Daoy (cell line): ENCODE measurements around the gene OTC. TPM values are rescaled to one million over a fixed set of nuclear protein-coding genes. Genes with fewer than 3 reads are reported as not detected.
A peak's percentile ranks its signal among the peaks of the same experiment; 100 is the strongest.

Source experiments
- DNase-seq: peaks from one replicate; pipeline ENCODE4 v3.0.0-alpha.2; 2015; ENCODE audit warnings: low read depth
- total RNA-seq: library from RNA; depleted of rRNA; stranded (reverse); fragments of >200 nt; shearing (Covaris generic); gene quantifications from 2 replicates; pipeline ENCODE4 v1.2.3, GENCODE V29; 2014

OTC gene
- total RNA-seq, 1 experiment from 2014 or later = not detected

DNA sequence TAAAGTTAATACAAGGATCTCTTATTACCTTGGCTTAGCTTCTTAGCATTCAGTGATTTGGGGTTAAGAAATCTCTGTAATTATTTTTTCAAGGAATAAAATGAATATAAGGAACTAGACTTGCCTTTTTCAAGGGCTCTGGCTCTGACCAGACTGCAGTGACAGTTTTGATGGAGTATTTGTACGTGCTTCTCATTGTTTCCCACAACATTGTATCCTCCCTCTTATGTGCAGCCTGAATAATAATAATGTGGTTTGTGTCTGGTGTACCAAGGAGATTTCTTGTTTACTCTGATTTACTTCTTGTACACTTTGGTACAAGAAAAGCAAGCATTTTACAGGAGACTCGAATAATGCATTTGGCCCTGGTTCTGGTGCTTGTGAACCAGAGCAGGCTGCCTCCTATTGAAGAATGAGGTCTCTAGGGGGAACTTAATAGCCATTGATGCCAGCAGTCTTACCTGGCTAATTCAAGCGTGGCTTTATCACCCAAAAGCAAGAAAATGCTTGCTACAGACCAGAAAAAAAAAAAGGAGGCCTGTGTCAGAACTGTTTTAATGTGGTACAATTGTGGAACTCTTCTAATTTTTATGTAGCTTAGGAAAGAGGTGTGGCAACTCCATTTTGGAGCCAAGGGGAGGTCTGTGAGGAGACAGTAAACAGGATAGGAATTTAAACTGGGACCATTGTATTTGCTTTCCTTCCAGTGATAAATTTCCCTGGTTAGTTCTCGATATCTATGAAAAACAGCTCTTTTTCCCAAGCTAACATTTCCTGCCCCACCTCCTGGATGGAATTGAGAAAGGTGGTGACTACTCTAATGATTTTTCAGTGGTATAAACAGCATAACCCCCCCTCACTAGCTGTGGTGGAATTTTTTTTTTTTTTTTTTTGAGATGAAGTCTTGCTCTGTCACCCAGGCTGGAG lies 5.6 kb downstream of the OTC start:
- no peak for DNase-seq

DNA sequence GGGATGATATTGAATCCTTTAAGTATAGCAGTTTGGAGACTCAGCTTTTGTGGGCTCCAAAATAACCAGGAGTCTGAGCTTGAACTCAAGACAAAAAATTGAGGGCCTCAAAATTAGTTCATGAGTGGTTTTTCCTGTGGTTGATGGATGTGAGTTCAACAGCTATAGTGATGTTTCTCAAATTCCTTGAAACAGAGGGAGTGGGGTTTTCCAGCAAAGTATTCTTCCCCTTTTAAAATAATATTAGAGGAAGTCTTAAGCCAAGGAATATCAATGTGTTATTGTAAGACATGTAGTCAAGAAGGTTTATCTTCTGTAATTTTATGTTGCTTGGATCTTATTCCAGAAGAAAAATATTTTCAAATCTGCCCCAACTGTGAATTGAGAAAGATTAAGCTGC lies 10.6 kb downstream of the OTC start:
- no peak for DNase-seq

DNA sequence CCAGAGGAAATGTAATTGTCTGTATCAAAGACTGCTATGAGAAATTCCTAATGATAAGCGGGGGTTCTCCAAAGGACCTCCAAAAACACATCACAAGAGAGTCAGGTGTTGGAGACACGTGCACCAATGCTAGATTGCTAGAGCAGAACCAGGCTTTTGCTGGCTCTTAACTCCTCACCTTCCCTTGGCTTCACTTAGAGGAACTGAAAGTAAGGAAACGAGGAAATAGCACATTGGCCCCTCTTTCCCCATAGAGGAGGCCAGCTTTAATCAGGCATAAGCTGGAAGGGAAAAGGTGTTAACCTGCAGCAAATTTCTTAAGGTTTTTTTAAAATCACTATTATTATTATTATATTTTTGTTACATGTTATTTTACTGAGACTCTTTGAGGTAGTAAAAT lies 13.6 kb downstream of the OTC start:
- DNase-seq = no peak

DNA sequence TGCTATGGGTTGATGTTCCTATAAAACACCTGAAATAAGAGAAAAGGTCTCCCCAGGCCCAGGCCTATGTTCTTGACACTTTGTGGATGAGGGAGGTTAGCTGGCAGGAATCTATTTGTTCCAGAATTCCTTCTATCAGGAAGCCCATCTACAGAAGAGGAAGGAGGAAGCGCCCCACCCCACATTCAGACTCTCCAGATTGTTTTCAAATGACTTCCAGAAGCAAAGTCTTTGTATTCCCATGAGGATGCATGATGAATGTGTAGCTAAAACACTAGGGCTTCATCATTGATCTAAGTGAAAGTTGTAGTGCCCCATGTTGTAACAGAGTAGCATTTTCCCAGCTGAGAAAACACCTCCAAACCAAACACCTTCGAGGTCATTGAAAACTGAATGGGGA lies 16.4 kb downstream of the OTC start:
- DNase-seq = no peak

DNA sequence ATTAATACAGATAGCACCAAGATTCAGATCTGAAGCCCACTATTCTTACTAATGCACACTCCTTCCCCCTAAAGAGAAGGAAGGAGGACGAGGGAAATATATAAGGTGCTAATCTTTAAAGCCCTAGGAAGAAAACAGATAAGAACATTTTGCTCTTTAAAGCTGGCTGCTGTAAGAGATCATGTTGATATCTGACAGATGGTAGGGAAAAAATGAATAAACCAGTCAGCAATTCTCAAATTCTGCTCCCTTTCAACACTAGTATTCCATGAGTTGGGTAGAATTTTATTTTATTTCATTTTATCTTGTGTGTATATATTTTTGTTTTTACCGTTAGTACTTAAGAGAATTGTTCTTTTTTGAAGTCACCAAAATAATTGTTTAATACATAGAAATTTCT lies 19.2 kb downstream of the OTC start:
- DNase-seq = no peak

DNA sequence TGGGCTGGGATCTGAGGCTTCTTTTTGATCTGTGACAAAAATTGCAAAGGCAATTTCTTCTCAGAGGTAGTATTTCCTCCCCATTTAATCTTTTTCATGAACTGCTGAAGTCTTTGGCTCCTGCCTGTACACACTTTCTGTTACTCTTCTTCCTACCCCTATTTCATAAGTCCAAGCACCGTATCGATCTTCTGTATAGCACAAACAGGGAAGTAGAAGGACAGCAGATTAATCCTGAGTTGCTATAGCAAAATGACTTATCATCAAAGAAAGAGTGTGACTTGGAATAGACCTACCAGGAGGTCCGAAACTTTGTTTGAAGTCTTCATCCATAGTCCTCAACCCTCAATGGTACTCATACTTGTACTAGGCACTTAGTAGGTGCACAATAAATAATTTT lies 22.0 kb downstream of the OTC start:
- no peak for DNase-seq

DNA sequence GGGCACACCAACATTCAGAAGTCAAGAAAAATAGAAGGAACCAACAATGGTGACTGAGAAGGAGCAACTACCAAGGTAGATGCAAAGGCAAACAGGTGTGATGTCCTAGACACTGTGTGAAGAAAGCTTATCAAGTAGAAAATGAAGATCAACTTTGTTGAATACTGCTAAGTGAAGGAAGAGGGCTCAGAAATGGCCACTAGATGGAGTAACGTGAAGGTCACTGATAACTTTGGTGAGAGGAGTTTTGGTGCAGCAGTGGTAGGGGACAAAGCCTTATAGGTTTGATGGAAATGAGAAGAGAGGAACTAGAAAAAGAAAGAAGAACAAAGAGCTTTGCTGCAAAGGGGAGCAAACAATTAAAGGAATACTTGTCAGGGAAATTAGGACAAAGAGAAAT lies 23.5 kb downstream of the OTC start:
- DNase-seq = peak; percentile 4

DNA sequence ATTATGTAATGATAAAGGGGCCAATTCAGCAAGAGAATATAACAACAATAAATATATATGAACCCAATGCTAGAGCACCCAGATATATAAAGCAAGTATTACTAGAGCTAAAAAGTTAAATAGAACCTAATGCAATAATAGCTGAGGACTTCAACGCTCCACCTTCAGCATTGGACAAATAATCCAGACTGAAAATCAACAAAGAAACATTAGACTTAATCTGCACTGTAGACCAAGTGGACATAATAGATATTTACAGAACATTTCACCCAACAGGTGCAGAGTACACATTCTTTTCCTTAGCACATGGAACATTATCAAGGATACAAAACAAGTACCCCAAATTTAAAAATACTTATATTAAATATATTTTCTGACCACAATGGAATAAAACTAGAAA lies 24.3 kb downstream of the OTC start:
- no peak for DNase-seq

DNA sequence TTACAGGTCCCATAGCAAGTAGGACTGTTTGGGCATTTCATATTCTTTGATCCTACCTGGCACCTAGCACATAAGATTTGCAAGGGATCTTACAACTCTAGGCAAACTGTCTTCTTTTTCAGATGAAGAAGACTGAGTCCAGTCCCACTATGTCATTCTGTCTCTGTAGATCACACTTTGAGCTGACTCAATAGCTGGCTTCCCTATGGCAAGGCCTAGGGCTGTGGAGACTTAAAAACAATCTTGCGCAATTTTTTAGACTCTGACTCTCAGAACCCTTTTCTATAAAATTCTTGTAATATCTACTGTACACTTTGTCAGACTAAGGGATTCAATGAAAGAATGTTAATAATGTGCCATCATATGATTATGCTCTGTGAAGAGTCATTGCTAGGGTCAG lies 26.7 kb downstream of the OTC start:
- no peak for DNase-seq

DNA sequence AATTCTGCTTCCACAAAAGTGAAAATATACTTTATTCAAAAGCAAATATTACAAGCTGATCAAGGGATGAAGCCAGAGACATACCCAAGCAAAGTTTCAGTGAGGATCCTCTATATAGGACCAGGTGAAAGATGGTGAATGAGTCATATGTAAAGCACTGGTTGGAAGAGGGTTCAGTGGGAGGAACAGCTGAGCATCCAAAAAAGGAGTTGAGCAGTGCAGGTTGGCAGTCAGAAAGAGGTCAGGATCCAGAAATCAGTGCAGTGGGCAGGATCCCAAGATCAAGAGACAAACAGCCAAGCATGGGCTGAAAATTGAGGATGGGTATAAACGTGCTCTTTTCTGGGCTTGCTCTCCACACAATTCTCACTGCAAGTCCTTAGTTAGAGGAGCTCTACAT lies 30.3 kb downstream of the OTC start:
- no peak for DNase-seq

DNA sequence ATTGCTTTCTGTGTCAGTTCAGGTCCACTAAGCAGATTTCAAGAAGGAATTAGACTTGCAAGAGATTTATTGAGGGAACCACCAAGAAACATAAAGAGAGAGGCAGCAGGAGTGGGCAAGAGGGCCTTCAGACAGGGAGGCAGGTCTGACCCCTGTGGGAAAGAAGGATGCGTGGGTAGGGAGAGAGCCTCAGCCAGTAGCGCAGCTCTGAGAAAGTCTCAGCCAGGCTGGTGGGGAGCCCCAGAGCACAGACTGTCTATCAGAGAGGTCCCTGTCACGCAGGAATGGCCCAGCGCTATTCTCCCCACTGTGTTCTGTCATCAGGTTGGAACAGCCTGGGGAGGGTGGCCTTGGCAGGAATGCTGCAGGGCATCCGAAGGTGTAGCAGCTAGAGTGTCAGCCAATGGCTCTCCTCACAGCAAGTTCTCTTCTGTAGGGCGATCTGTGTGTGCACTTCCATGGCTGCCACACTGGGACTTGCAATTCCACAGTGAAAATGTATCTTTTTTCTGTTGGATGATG lies 48.0 kb downstream of the OTC start:
- DNase-seq = no peak

DNA sequence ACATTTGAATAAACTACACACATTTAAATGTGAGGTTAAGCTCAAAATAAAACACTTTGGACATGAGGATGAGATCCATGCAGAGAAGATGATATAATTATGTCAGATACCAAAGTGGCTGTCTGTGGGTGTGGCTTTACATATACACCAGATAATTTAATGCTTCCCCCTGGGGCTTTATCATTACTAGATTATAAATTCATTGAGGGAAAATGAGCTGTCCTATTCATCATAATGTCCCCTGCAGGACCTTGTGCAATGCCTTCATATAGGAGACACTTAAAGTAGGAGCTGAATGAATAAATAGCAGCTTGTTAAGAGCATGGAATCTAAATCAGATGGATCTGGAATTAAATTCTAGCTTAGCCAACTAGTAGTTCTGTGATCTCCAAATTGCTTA lies 49.7 kb downstream of the OTC start:
- no peak for DNase-seq

DNA sequence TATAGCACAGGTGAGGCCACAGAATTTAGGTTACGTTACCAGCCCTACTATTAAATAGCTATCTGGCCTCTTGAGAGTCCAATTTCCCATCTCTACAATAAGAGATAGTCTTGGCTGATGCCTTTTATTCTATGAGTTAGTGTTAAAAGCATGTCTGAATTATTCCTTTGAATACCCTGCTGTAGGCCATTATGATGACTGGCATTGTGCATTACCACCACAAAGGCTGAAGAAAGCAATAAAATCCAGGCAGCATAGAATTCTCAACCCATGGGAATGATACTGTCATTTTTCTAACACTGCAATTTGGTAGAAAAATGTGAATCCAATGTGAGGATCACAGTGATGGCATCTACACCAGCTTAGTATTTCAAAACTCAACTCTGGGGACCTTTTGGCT lies 51.4 kb downstream of the OTC start:
- DNase-seq = no peak

DNA sequence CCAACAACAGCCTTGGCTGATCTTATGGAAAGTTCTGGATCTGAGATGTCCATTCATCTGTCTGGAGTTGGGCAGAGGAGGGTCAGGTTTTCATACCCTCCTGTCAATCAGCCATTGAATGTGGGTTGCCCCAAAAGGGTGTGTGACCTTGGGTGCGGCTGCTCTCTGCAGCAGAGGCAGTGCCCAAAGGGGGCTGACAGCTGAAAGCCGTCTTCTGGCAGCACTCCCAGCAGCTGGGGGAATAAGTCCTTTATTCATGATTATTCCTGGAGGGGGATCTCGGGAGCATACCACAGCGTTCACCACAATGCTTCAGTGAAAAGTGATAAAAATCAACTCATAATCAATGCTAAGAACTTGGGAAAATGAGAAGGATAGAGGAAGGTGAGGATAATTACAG lies 54.7 kb downstream of the OTC start:
- DNase-seq = no peak

DNA sequence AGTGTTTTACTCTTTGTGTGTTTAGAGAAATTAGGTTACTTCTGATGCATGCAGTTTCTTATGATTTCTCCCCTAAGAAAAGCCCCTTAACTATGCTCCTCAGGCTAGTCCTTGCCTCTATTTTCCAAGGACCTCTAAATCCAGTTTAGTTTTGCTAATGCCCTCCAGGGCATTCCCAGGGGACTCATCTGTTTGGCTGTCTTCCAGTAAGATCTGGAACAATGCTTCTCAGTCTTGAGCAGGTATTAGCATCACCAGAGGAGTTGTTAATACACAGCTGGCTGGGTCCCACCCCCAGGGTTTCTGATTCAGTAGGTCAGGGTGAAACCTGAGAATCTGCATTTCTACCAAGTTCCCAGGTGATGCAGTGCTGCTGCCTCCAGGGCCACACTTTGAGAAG lies 56.9 kb downstream of the OTC start:
- no peak for DNase-seq

DNA sequence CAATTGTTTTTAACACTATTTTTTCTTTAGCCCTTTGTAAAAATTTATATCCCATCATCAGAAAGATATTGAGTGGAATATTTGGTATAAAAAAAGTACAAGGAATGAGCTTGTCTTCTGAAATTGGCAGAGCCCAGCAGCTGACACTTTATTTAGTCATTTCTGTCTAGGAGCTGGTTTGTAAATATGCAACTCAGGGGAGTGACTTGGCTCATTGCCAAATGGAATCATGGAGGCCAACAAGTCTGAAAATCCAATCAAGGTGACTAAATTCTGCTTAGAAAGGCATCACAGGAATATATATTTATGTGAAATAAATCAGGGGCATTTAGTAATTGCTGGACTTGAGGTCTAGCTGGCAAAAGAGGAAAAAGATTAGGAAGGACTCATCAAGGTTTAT lies 74.4 kb downstream of the OTC start:
- DNase-seq = peak; percentile 9

DNA sequence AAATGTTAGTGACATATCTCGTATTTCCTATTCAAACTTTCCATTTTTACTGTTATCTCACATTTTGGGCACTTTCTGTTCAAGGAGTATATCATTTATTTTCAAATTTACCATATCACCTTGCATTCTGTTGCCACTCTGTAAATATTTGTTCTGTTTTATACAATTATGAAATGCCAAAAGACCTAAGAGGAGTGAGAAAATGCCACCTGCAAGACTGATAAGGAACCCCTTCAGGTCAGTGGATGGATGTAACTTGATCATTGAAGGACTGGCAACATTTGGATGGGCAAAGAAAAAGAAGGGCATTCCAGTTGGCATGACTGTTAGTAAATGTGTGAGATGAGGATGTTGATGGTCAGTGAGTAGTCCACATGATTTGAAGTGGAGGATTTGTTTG lies 79.1 kb downstream of the OTC start:
- no peak for DNase-seq

DNA sequence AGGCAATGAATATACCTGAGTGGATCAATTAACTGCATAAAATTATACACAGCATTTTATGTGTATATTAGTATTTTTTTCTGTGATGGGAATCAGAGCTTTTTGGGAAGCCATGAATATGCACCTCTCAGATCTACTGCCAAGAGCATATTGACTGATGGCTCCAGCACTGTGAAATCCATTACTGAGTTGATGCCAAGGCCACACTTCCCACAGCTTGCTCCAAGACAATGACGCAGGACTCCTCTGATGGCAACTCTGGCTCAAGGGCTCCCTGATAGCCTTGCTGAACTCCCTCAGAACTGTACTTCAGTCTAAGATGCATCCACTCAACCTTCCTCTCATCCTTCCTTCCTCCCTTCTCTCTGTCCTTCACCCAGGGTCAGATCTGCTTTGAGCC lies 82.7 kb downstream of the OTC start:
- no peak for DNase-seq

DNA sequence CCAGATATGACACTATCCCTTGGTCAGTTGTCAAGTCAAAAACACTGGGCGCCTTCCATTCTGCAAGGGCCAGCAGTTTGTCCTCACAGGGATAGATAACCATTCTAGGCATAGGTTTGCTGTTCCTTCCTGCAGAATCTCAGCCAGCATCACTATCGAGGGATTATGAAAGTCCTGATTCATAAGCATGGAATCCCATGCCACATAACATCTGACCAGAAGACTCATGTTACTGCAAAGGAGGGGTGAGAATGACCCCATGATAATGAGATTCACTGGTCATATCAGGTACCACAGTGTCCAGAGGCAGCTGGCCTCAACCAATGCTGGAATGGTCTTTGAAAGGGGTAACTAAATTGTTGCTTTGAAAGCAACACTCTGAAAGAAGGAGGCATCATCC lies 84.7 kb downstream of the OTC start:
- no peak for DNase-seq

DNA sequence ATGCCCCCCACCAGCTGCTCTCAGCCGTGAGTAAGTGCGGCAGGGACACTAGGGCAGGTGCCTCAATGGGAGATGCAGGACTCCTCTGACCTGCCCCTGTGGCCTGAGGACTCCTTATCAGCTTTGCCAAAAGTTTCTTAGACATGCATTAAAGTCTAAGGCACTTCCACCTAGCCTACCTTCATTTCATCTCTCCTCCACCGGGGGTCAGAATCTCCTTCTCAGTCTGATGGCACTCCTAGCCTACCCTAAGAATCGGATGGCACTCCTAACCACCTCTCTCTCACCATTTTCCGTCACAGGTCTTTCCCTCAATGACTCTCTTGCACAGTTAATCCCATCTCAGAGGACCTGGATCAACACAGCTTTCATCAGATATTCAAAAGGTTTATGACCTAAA lies 85.9 kb downstream of the OTC start:
- DNase-seq = no peak

DNA sequence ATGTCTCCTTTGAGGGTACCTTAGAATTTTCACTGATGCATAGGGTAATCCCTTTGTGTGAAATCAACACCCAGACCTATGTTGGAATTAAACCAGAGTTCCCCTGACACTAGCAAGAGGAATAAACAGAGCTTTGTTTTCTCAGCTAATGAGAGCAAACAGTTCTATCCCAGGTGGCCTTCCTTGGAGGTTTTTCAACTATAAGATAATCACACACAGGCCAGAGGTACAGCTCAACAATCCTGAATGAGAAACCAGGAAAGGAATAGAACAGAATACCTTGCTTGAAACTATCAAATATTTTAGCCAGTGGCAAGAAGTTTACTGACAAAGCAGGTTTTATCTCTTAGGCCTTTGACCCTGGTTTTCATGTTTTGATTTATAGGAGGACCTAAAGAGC lies 100.2 kb downstream of the OTC start:
- no peak for DNase-seq

DNA sequence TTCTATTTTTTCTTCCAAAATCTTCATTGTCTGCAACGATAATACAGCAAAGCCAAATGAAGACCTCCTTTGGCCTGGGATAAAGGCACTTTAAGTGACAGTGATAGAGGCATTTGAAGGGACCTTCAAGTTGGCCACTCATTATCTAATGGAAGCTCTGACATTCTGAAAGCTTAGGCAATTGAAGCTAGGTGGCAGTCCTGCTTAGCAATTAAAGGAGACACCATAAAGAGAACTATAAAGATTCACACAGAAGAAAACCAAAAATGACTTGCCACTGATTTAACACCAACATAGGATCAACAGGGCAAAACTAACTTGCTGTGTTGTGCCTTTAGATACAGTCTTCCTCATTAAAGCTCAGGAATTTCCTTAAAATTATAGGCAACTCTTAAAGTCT lies 105.7 kb downstream of the OTC start:
- DNase-seq = no peak

DNA sequence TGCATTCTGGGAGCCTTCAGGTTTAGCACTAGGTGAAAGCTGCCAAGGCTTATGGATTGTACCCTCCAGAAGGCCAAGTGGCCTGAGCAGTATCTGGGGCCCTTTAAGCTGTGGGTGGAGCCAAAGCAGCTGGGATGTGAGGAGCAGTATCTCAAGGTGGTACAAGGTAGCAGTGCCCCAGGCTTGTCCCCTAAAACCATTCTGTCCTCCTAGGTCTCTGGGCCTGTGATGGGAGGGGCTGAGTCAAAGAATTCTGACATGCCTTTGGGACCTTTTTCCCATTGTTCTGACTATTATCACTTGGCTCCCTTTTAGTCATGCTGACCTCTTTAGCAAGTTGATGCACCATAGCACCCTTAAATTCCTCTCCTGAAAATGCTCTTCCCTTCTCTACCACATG lies 109.9 kb downstream of the OTC start:
- DNase-seq = no peak

DNA sequence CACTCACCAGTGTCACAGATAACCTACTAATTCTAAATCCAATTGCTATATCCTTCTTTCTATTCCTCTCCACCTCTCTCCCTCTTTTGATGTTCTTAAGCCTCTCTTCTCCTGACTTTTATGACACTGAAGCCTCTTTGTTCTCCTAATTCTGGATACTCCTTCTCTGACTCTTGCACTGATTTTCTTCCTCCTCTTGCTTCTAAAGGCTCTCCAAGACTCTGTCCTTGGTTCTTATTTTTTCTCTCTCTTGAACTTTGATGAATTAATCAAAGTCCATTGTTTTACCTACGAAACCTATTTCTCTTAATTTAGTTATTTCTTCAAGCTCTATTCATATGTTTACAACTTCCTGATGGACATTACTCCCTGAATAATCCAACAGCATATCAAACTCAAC lies 113.3 kb downstream of the OTC start:
- DNase-seq = no peak
